ENCODE data around the gene PYGM. TPM values are rescaled to one million over a fixed set of nuclear protein-coding genes. Genes with fewer than 3 reads are reported as not detected.

Gene PYGM
- total and polyA plus RNA-seq, 4 experiments from 2014 or later: 0.38 to 11.3 (median 10.7) TPM; not detected in 1

- intact Hi-C loops (cut with micrococcal nuclease): loop anchor here (1.0 to 10.0 kb wide), 3 partner anchors 33 to 370 kb away; partner anchors contain the start of genes MAP4K2, SF1, TM7SF2 and ZNHIT2
- Histone ChIP-seq H3K9me3 (ENCODE audit: control insufficient read depth in 1 of 2, low read length in 2 of 2) (no peaks in the 10 kb centered on the region), H3K27ac (ENCODE audit: low read depth, low read length) (peak overlapping the region; percentile 96), H3K4me1 (ENCODE audit: insufficient read depth, low read length) (peaks cover 35% of the 10 kb centered on the region), H3K36me3 (ENCODE audit: insufficient read depth, low read length) (peaks cover 13% of the 10 kb centered on the region), H3K27me3 (ENCODE audit: insufficient read depth, low read length) (no peaks in the 10 kb centered on the region), H3K4me3 (ENCODE audit: low read length in 2 of 2) (peak overlapping the region; percentile 61 to 82)
- H3K27me3 Mint-ChIP-seq: no peaks in the 10 kb centered on the region
- CTCF ChIA-PET (ENCODE audit: partially characterized antibody): interaction anchor here (0.8 to 10.2 kb wide), 8 partner anchors 9 to 102 kb away, joined by 3 to 135 read pairs (median 10); partner anchors contain the start of gene PYGM
- H3K4me3 Mint-ChIP-seq: peak overlapping the region; percentile 92 to 99 (median 96)
- H3K36me3 Mint-ChIP-seq: peaks cover 14 to 34% of the 10 kb centered on the region in 2 donors
- DNase-seq: peak; percentile 89 to 97 (median 94)
- H3K27ac Mint-ChIP-seq: peak overlapping the region; percentile 99 to 100 (median 99)
- H3K4me1 Mint-ChIP-seq: peaks cover 22 to 65% (median 32%) of the 10 kb centered on the region in 4 donors
- POLR2A ChIA-PET (ENCODE audit: partially characterized antibody): interaction anchor here (0.6 to 26.2 kb wide), 40 partner anchors 10 to 1904 kb away, joined by 3 to 1500 read pairs (median 5); partner anchors contain the start of genes CCDC85B, CDC42BPG, EHD1 and FAU
- H3K9me3 Mint-ChIP-seq: peaks cover 0 to 1% (median 0%) of the 10 kb centered on the region in 8 donors
These were observed 14.6 kb downstream of the PYGM start for GRCh38 chr11:64745189-64745520.

GRCh38 chr11:64744544-64745188 lies 15.1 kb downstream of the PYGM start:
- ChIA-PET POLR2A (ENCODE audit: partially characterized antibody) (interaction anchor here (0.6 to 26.2 kb wide), 53 partner anchors 9 to 1903 kb away, joined by 3 to 1500 read pairs (median 5); partner anchors contain the start of genes ARL2, CCDC85B, CDC42BPG and EHD1), CTCF (ENCODE audit: partially characterized antibody) (interaction anchor here (0.8 to 10.2 kb wide), 13 partner anchors 8 to 103 kb away, joined by 3 to 135 read pairs (median 10); partner anchors contain the start of genes MAP4K2, PYGM and SF1)
- Histone ChIP-seq H3K9me3 (ENCODE audit: control insufficient read depth in 1 of 2, low read length in 2 of 2) (no peaks in the 10 kb centered on the region), H3K27me3 (ENCODE audit: insufficient read depth, low read length) (no peaks in the 10 kb centered on the region), H3K36me3 (ENCODE audit: insufficient read depth, low read length) (peaks cover 18% of the 10 kb centered on the region), H3K4me1 (ENCODE audit: insufficient read depth, low read length) (peaks cover 38% of the 10 kb centered on the region), H3K4me3 (ENCODE audit: low read length in 2 of 2) (peak overlapping the region; percentile 95 to 98), H3K27ac (ENCODE audit: low read depth, low read length) (peak overlapping the region; percentile 96)
- Mint-ChIP-seq H3K27ac (peak overlapping the region; percentile 99 to 100 (median 100)), H3K36me3 (peaks cover 15 to 37% of the 10 kb centered on the region in 2 donors), H3K27me3 (no peaks in the 10 kb centered on the region), H3K4me3 (peak overlapping the region; percentile 97 to 99 (median 98)), H3K9me3 (peaks cover 0 to 1% (median 0%) of the 10 kb centered on the region in 8 donors), H3K4me1 (peaks cover 22 to 66% (median 33%) of the 10 kb centered on the region in 4 donors)
- intact Hi-C loops (cut with micrococcal nuclease): loop anchor here (1.0 to 10.0 kb wide), 3 partner anchors 34 to 370 kb away; partner anchors contain the start of genes MAP4K2, SF1, TM7SF2 and ZNHIT2
- DNase-seq: peak in 1 of 5 donors; percentile 67

- intact Hi-C loops (cut with micrococcal nuclease): loop anchor here (1.0 to 10.0 kb wide), 6 partner anchors 21 to 371 kb away; partner anchors contain the start of genes CDC42BPG, MAP4K2, NRXN2 and TM7SF2
These were observed 15.9 kb downstream of the PYGM start, which contains the start of gene RASGRP2 for GRCh38 chr11:64743591-64744543. Gene RASGRP2 (minus strand): TSS chr11:64744142. CDS start chr11:64742866, 1,276 bp downstream.

GRCh38 chr11:64742889-64743590 lies 16.7 kb downstream of the PYGM start:
- Histone ChIP-seq H3K9me3 (ENCODE audit: control insufficient read depth in 1 of 2, low read length in 2 of 2) (no peaks in the 10 kb centered on the region), H3K27me3 (ENCODE audit: insufficient read depth, low read length) (no peaks in the 10 kb centered on the region), H3K36me3 (ENCODE audit: insufficient read depth, low read length) (peaks cover 27% of the 10 kb centered on the region), H3K4me1 (ENCODE audit: insufficient read depth, low read length) (peaks cover 38% of the 10 kb centered on the region), H3K27ac (ENCODE audit: low read depth, low read length) (peak overlapping the region; percentile 81), H3K4me3 (ENCODE audit: low read length in 2 of 2) (peak overlapping the region; percentile 95 to 98)
- intact Hi-C loops (cut with micrococcal nuclease): loop anchor here (1.0 to 10.0 kb wide), 5 partner anchors 20 to 372 kb away; partner anchors contain the start of genes CDC42BPG, NRXN2, TM7SF2 and ZNHIT2
- Mint-ChIP-seq H3K4me1 (peaks cover 21 to 62% (median 35%) of the 10 kb centered on the region in 4 donors), H3K36me3 (peaks cover 17 to 43% of the 10 kb centered on the region in 2 donors), H3K9me3 (peaks cover 0 to 1% (median 0%) of the 10 kb centered on the region in 8 donors), H3K27me3 (no peaks in the 10 kb centered on the region), H3K27ac (peak overlapping the region in 1 of 7 donors; percentile 96), H3K4me3 (peak overlapping the region; percentile 17 to 99 (median 97))
- CTCF ChIA-PET (ENCODE audit: partially characterized antibody): interaction anchor here (1.1 to 10.2 kb wide), 13 partner anchors 9 to 75 kb away, joined by 3 to 135 read pairs (median 11); partner anchors contain the start of genes PYGM and SF1
- DNase-seq: peak; percentile 65 to 83 (median 74)
- POLR2A ChIA-PET (ENCODE audit: partially characterized antibody): interaction anchor here (0.7 to 26.2 kb wide), 27 partner anchors 8 to 425 kb away, joined by 3 to 1500 read pairs (median 14); partner anchors contain the start of genes ARL2, CDC42BPG, EHD1 and MAP4K2

More at GRCh38 chr11:64743591-64744543, 15.9 kb downstream of the PYGM start, which contains the start of gene RASGRP2:
- Histone ChIP-seq H3K4me1 (ENCODE audit: insufficient read depth, low read length) (peaks cover 38% of the 10 kb centered on the region), H3K4me3 (ENCODE audit: low read length in 2 of 2) (peak within 1 kb of the TSS; percentile 95 to 98), H3K9me3 (ENCODE audit: control insufficient read depth in 1 of 2, low read length in 2 of 2) (no peaks in the 10 kb centered on the region), H3K27me3 (ENCODE audit: insufficient read depth, low read length) (no peaks in the 10 kb centered on the region), H3K36me3 (ENCODE audit: insufficient read depth, low read length) (peaks cover 26% of the 10 kb centered on the region), H3K27ac (ENCODE audit: low read depth, low read length) (peak within 1 kb of the TSS; percentile 96)
- DNase-seq: peak; percentile 87 to 92 (median 89)
- POLR2A ChIA-PET (ENCODE audit: partially characterized antibody): interaction anchor here (0.5 to 26.2 kb wide), 49 partner anchors 8 to 1903 kb away, joined by 3 to 1500 read pairs (median 5); partner anchors contain the start of genes ARL2, CCDC85B, CDC42BPG and EHD1
- Mint-ChIP-seq H3K4me3 (peak within 1 kb of the TSS; percentile 95 to 99 (median 98)), H3K27ac (peak within 1 kb of the TSS; percentile 95 to 100 (median 99)), H3K27me3 (no peaks in the 10 kb centered on the region), H3K9me3 (peaks cover 0 to 1% (median 0%) of the 10 kb centered on the region in 8 donors), H3K36me3 (peaks cover 15 to 44% of the 10 kb centered on the region in 2 donors), H3K4me1 (peaks cover 22 to 66% (median 37%) of the 10 kb centered on the region in 4 donors)
- CTCF ChIA-PET (ENCODE audit: partially characterized antibody): interaction anchor here (1.1 to 10.2 kb wide), 17 partner anchors 8 to 104 kb away, joined by 3 to 135 read pairs (median 10); partner anchors contain the start of genes MAP4K2, PYGM and SF1

- ChIA-PET CTCF (ENCODE audit: partially characterized antibody) (interaction anchor here (0.7 to 10.2 kb wide), 11 partner anchors 9 to 76 kb away, joined by 3 to 135 read pairs (median 10); partner anchors contain the start of gene PYGM), POLR2A (ENCODE audit: partially characterized antibody) (interaction anchor here (0.6 to 26.2 kb wide), 16 partner anchors 11 to 375 kb away, joined by 3 to 1500 read pairs (median 12); partner anchors contain the start of genes CDC42BPG, MAP4K2, MEN1 and PYGM)
- Histone ChIP-seq H3K36me3 (ENCODE audit: insufficient read depth, low read length) (peaks cover 28% of the 10 kb centered on the region), H3K27me3 (ENCODE audit: insufficient read depth, low read length) (no peaks in the 10 kb centered on the region), H3K27ac (ENCODE audit: low read depth, low read length) (peak overlapping the region; percentile 81), H3K4me3 (ENCODE audit: low read length in 2 of 2) (peak overlapping the region; percentile 95 to 98), H3K9me3 (ENCODE audit: control insufficient read depth in 1 of 2, low read length in 2 of 2) (no peaks in the 10 kb centered on the region), H3K4me1 (ENCODE audit: insufficient read depth, low read length) (peaks cover 38% of the 10 kb centered on the region)
- H3K27me3 Mint-ChIP-seq: no peaks in the 10 kb centered on the region
- H3K9me3 Mint-ChIP-seq: peaks cover 0 to 1% (median 0%) of the 10 kb centered on the region in 8 donors
- H3K4me3 Mint-ChIP-seq: peak overlapping the region; percentile 79 to 87 (median 83)
- intact Hi-C loops (cut with micrococcal nuclease): loop anchor here (2.0 to 10.0 kb wide), 2 partner anchors 103 to 373 kb away; partner anchors contain the start of genes CDC42BPG, TM7SF2 and ZNHIT2
- DNase-seq: peak in 1 of 5 donors; percentile 60
- H3K4me1 Mint-ChIP-seq: peaks cover 20 to 56% (median 31%) of the 10 kb centered on the region in 4 donors
- peak overlapping the region; percentile 29 to 86 (median 65) for H3K27ac Mint-ChIP-seq
- H3K36me3 Mint-ChIP-seq: peaks cover 21 to 44% of the 10 kb centered on the region in 2 donors
These were observed 17.5 kb downstream of the PYGM start for GRCh38 chr11:64742087-64742888.

All from CD4-positive, alpha-beta memory T cell (primary cell).